Fibroblast of lung (primary cell): ENCODE data around the gene ALS2. TPM values are rescaled to one million over a fixed set of nuclear protein-coding genes. Genes with fewer than 3 reads are reported as not detected.
A peak's percentile ranks its signal among the peaks of the same experiment; 100 is the strongest.

ENCODE experiments used
- DNase-seq, 2 donors: peaks; one replicate each; pipeline versions ENCODE4 v3.0.0 to v3.0.0-alpha.2; 2010; ENCODE audit warnings: low read depth in 2 of 2
- H2AFZ ChIP-seq: 2 replicates; pipeline ENCODE4 v1.5.1; 2012; ENCODE audit warnings: low read length, control low read depth, inconsistent platforms
- H3K27ac ChIP-seq: 2 replicates; pipeline ENCODE4 v1.5.1; 2011; ENCODE audit warnings: low read length, control low read depth; ENCODE audit not compliant: insufficient read depth
- H3K27me3 ChIP-seq: 2 replicates; pipeline ENCODE4 v1.5.1; 2011; ENCODE audit warnings: mild to moderate bottlenecking, low read length; ENCODE audit not compliant: control insufficient read depth, insufficient read depth
- H3K36me3 ChIP-seq: 2 replicates; pipeline ENCODE4 v1.5.1; 2011; ENCODE audit warnings: low read length; ENCODE audit not compliant: control insufficient read depth, insufficient read depth
- H3K4me1 ChIP-seq: 2 replicates; pipeline ENCODE4 v1.5.1; 2011; ENCODE audit warnings: low read length; ENCODE audit not compliant: control insufficient read depth, insufficient read depth; ENCODE audit errors: extremely low read depth
- H3K4me2 ChIP-seq: 2 replicates; pipeline ENCODE4 v1.5.1; 2011; ENCODE audit warnings: low read length, control low read depth; ENCODE audit not compliant: insufficient read depth; ENCODE audit errors: extremely low read depth
- H3K4me3 ChIP-seq, 4 experiments: fragments of 200-600 bp in 1 of 4; sonication (generic) in 1 of 4; replicated peaks in 1 of 4; 2 replicates each; pipeline ENCODE4 v1.5.1; 2011 to 2016; ENCODE audit warnings: low read length in 4 of 4, low read depth in 3 of 4, mild to moderate bottlenecking in 3 of 4, control low read depth in 2 of 4, inconsistent platforms in 1 of 4, mixed read lengths in 1 of 4; ENCODE audit not compliant: insufficient read depth in 1 of 4; ENCODE audit errors: control extremely low read depth in 1 of 4
- H3K79me2 ChIP-seq: 2 replicates; pipeline ENCODE4 v1.5.1; 2012; ENCODE audit warnings: mild to moderate bottlenecking, low read length, inconsistent platforms; ENCODE audit not compliant: control insufficient read depth, insufficient read depth
- H3K9ac ChIP-seq: 2 replicates; pipeline ENCODE4 v1.5.1; 2011; ENCODE audit warnings: mild to moderate bottlenecking, low read length, control low read depth; ENCODE audit not compliant: insufficient read depth
- H3K9me3 ChIP-seq: 2 replicates; pipeline ENCODE4 v1.5.1; 2012; ENCODE audit warnings: low read depth, low read length; ENCODE audit not compliant: control insufficient read depth, insufficient read depth
- H4K20me1 ChIP-seq: 2 replicates; pipeline ENCODE4 v1.5.1; 2011; ENCODE audit warnings: low read length; ENCODE audit not compliant: control insufficient read depth, insufficient read depth; ENCODE audit errors: extremely low read depth
- CTCF ChIP-seq, 2 donors: IDR thresholded peaks in 1 of 2; conservative IDR thresholded peaks in 1 of 2; 1 replicate in 1 of 2; 2 replicates in 1 of 2; pipeline ENCODE4 v1.5.1; 2011 to 2012; ENCODE audit warnings: low read length in 2 of 2, control low read depth in 1 of 2, inconsistent platforms in 1 of 2, low read depth in 1 of 2, mild to moderate bottlenecking in 1 of 2
- EZH2 ChIP-seq: IDR thresholded peaks from 2 replicates; pipeline ENCODE4 v1.5.1; 2012; ENCODE audit warnings: low read length, control low read depth, mild to moderate bottlenecking; ENCODE audit errors: missing control alignments
- polyA plus RNA-seq, 2 donors: library from polyadenylated mRNA; depleted of rRNA in 1 of 2; stranded (reverse) in 1 of 2; unstranded in 1 of 2; fragments of >200 nt; gene quantifications; 2 replicates each; pipeline ENCODE4 v1.2.1, GENCODE V29; 2011 to 2012; ENCODE audit warnings: missing spikeins in 1 of 2
- total RNA-seq: library from RNA; depleted of rRNA; stranded (reverse); fragments of >200 nt; gene quantifications from 2 replicates; pipeline ENCODE4 v1.2.1, GENCODE V29; 2014

The ALS2 gene
- total and polyA plus RNA-seq, 2 donors (not counting 1 experiment from before 2014, with no cell fraction given), result 21.8 to 30.9 TPM

GRCh38 chr2:201797175-201797840, 16.6 kb upstream of the ALS2 start:
- H4K20me1 ChIP-seq, result no peaks in the 10 kb centered on the region
- no peaks in the 10 kb centered on the region for H3K36me3 ChIP-seq
- no peaks in the 10 kb centered on the region for H3K79me2 ChIP-seq
- H3K4me3 ChIP-seq, result no peak overlapping the region
- TF ChIP-seq EZH2 (no peak), CTCF (conservative IDR thresholded peaks at IDR 0.05 in 1 of 2, IDR thresholded peaks at IDR 0.05 in 1 of 2; ENCODE audit: low read depth in 1 of 2, low read length in 2 of 2) (no peak)
- no peak overlapping the region for H2AFZ ChIP-seq
- peak overlapping the region; percentile 85 for H3K27ac ChIP-seq
- no peaks in the 10 kb centered on the region for H3K9me3 ChIP-seq
- no peak overlapping the region for H3K9ac ChIP-seq
- H3K4me1 ChIP-seq, result peaks cover 6% of the 10 kb centered on the region
- no peaks in the 10 kb centered on the region for H3K27me3 ChIP-seq
- H3K4me2 ChIP-seq, result no peak overlapping the region
- DNase-seq, result peak; percentile 64 to 93

GRCh38 chr2:201796478-201796865, 15.7 kb upstream of the ALS2 start:
- Histone ChIP-seq H3K9ac (no peak overlapping the region), H3K4me2 (no peak overlapping the region), H3K4me3 (no peak overlapping the region), H3K27ac (no peak overlapping the region), H3K27me3 (no peaks in the 10 kb centered on the region), H2AFZ (no peak overlapping the region), H3K4me1 (peaks cover 6% of the 10 kb centered on the region), H3K79me2 (no peaks in the 10 kb centered on the region), H4K20me1 (no peaks in the 10 kb centered on the region), H3K9me3 (no peaks in the 10 kb centered on the region), H3K36me3 (no peaks in the 10 kb centered on the region)
- TF ChIP-seq CTCF (conservative IDR thresholded peaks at IDR 0.05 in 1 of 2, IDR thresholded peaks at IDR 0.05 in 1 of 2; ENCODE audit: low read depth in 1 of 2, low read length in 2 of 2) (no peak), EZH2 (no peak)
- DNase-seq, result no peak

- Histone ChIP-seq H3K79me2 (no peaks in the 10 kb centered on the region), H4K20me1 (no peaks in the 10 kb centered on the region), H3K27ac (no peak overlapping the region), H2AFZ (no peak overlapping the region), H3K9ac (no peak overlapping the region), H3K4me2 (no peak overlapping the region), H3K9me3 (no peaks in the 10 kb centered on the region), H3K4me1 (peaks cover 6% of the 10 kb centered on the region), H3K4me3 (no peak overlapping the region), H3K36me3 (no peaks in the 10 kb centered on the region), H3K27me3 (no peaks in the 10 kb centered on the region)
- peak; percentile 65 to 73 for DNase-seq
- TF ChIP-seq CTCF (conservative IDR thresholded peaks at IDR 0.05 in 1 of 2, IDR thresholded peaks at IDR 0.05 in 1 of 2; ENCODE audit: low read depth in 1 of 2, low read length in 2 of 2) (peak; percentile 84 to 86), EZH2 (no peak)
These were observed 15.1 kb upstream of the ALS2 start for GRCh38 chr2:201795607-201796477.
